IMR-90 (cell line): ENCODE measurements around the gene RORB. TPM values are rescaled to one million over a fixed set of nuclear protein-coding genes. Genes with fewer than 3 reads are reported as not detected.

Source experiments
- ATAC-seq: fragments of 200-7000 bp; cut with Tn5 transposase; 2 replicates; pipeline ENCODE4 v1.9.1; 2020; ENCODE audit warnings: low read depth, mild to moderate bottlenecking, moderate library complexity
- BruUV-seq: library from RNA; stranded (reverse); fragments of 400-500 nt; replicated peaks from 2 replicates; lab custom pipeline; 2021; lab: Mats Ljungman, UMichigan
- CTCF ChIA-PET: fragments of 300-600 bp; formaldehyde crosslinking; extraction: SDS; loops from one replicate; lab custom pipeline; 2021; ENCODE audit warnings: antibody characterized with exemption; lab: Yijun Ruan, JAX
- POLR2A ChIA-PET: fragments of 300-600 bp; sonication (Branson Sonifier 250); formaldehyde crosslinking; loops from one replicate; lab custom pipeline; 2022; ENCODE audit warnings: antibody characterized with exemption; ENCODE audit not compliant: unreplicated experiment; lab: Charles Lee
- DNase-seq: peaks from one replicate; pipeline ENCODE4 v3.0.0; 2013
- H2AFZ ChIP-seq: replicated peaks from 2 replicates; pipeline ENCODE3; 2013; ENCODE audit warnings: low read length, mild to moderate bottlenecking; ENCODE audit not compliant: poor library complexity
- H2AK5ac ChIP-seq: 2 replicates; pipeline ENCODE4 v1.6.1; 2013; ENCODE audit warnings: low read depth, low read length, inconsistent platforms
- H2AK9ac ChIP-seq: replicated peaks from 2 replicates; pipeline ENCODE3; 2013; ENCODE audit warnings: mild to moderate bottlenecking, low read depth, low read length, moderate library complexity; ENCODE audit not compliant: poor library complexity
- H2BK120ac ChIP-seq: 2 replicates; pipeline ENCODE4 v1.6.1; 2013; ENCODE audit warnings: low read depth, low read length, inconsistent platforms
- H2BK15ac ChIP-seq: 3 replicates; pipeline ENCODE4 v1.6.1; 2013; ENCODE audit warnings: low read depth, low read length, inconsistent platforms
- H2BK20ac ChIP-seq: 2 replicates; pipeline ENCODE4 v1.6.1; 2013; ENCODE audit warnings: low read depth, mild to moderate bottlenecking, inconsistent platforms, low read length, moderate library complexity
- H2BK5ac ChIP-seq: 2 replicates; pipeline ENCODE4 v1.6.1; 2013; ENCODE audit warnings: mild to moderate bottlenecking, low read depth, low read length, inconsistent platforms; ENCODE audit not compliant: poor library complexity, severe bottlenecking
- H3K14ac ChIP-seq: replicated peaks from 2 replicates; pipeline ENCODE4 v1.6.1; 2013; ENCODE audit warnings: low read depth, low read length, inconsistent platforms
- H3K18ac ChIP-seq: 2 replicates; pipeline ENCODE4 v1.6.1; 2013; ENCODE audit warnings: low read depth, low read length, control low read depth
- H3K23ac ChIP-seq: 2 replicates; pipeline ENCODE4 v1.6.1; 2013; ENCODE audit warnings: low read depth, low read length, inconsistent platforms
- H3K27ac ChIP-seq: 2 replicates; pipeline ENCODE4 v1.5.1; 2013; ENCODE audit warnings: mild to moderate bottlenecking, control low read depth, low read length; ENCODE audit not compliant: insufficient read depth
- H3K27me3 ChIP-seq: 2 replicates; pipeline ENCODE4 v1.6.1; 2013; ENCODE audit warnings: low read length; ENCODE audit not compliant: control insufficient read depth, insufficient read depth
- H3K36me3 ChIP-seq: 2 replicates; pipeline ENCODE4 v1.6.1; 2013; ENCODE audit warnings: low read length, mixed read lengths; ENCODE audit not compliant: control insufficient read depth, insufficient read depth
- H3K4ac ChIP-seq: 2 replicates; pipeline ENCODE4 v1.6.1; 2013; ENCODE audit warnings: low read depth, low read length, inconsistent platforms
- H3K4me1 ChIP-seq: 2 replicates; pipeline ENCODE4 v1.6.1; 2013; ENCODE audit warnings: low read length, mixed read lengths; ENCODE audit not compliant: control insufficient read depth, insufficient read depth
- H3K4me2 ChIP-seq: 2 replicates; pipeline ENCODE4 v1.6.1; 2013; ENCODE audit warnings: low read depth, mild to moderate bottlenecking, control low read depth, low read length, moderate library complexity
- H3K4me3 ChIP-seq: 2 replicates; pipeline ENCODE4 v1.5.1; 2013; ENCODE audit warnings: low read depth, mild to moderate bottlenecking, control low read depth, low read length, moderate library complexity; ENCODE audit not compliant: insufficient read depth
- H3K56ac ChIP-seq: 2 replicates; pipeline ENCODE4 v1.6.1; 2013; ENCODE audit warnings: low read length, inconsistent platforms; ENCODE audit not compliant: insufficient read depth; ENCODE audit errors: extremely low read depth
- H3K79me1 ChIP-seq, 2 experiments: 2 replicates each; pipeline ENCODE4 v1.6.1; 2013; ENCODE audit warnings: low read length in 2 of 2, inconsistent platforms in 1 of 2, low read depth in 1 of 2
- H3K9ac ChIP-seq: 2 replicates; pipeline ENCODE4 v1.6.1; 2013; ENCODE audit warnings: low read depth, low read length, control low read depth
- H3K9me1 ChIP-seq: 2 replicates; pipeline ENCODE4 v1.6.1; 2013; ENCODE audit warnings: low read length, inconsistent platforms; ENCODE audit not compliant: insufficient read depth
- H3K9me3 ChIP-seq: 2 replicates; pipeline ENCODE4 v1.6.1; 2013; ENCODE audit warnings: low read length; ENCODE audit not compliant: control insufficient read depth, insufficient read depth
- H4K20me1 ChIP-seq: 2 replicates; pipeline ENCODE4 v1.6.1; 2013; ENCODE audit warnings: low read length, inconsistent platforms; ENCODE audit not compliant: insufficient read depth
- H4K5ac ChIP-seq: 2 replicates; pipeline ENCODE4 v1.6.1; 2013; ENCODE audit warnings: mild to moderate bottlenecking, low read depth, low read length, control low read depth
- H4K8ac ChIP-seq, 2 experiments: 2 replicates each; pipeline ENCODE4 v1.6.1; 2013; ENCODE audit warnings: low read depth in 2 of 2, low read length in 2 of 2, control low read depth in 1 of 2, inconsistent platforms in 1 of 2
- H4K91ac ChIP-seq: 2 replicates; pipeline ENCODE4 v1.6.1; 2013; ENCODE audit warnings: low read depth, low read length, inconsistent platforms; ENCODE audit not compliant: insufficient read depth
- BHLHE40 ChIP-seq: fragments of 150-350 bp; IDR thresholded peaks from 2 replicates; pipeline ENCODE4 v1.6.1; 2016; ENCODE audit warnings: mild to moderate bottlenecking, low read depth, low read length
- CEBPB ChIP-seq: IDR thresholded peaks from 2 replicates; pipeline ENCODE4 v1.6.1; 2012; ENCODE audit warnings: low read depth, low read length, improper control_type of control experiment
- CHD1 ChIP-seq: IDR thresholded peaks from 2 replicates; pipeline ENCODE4 v1.6.1; 2012; ENCODE audit warnings: low read depth, low read length, improper control_type of control experiment
- CTCF ChIP-seq: conservative IDR thresholded peaks from 2 replicates; pipeline ENCODE4 v1.5.1; 2012; ENCODE audit warnings: mild to moderate bottlenecking, low read depth, low read length, improper control_type of control experiment
- ELK1 ChIP-seq: fragments of 150-350 bp; IDR thresholded peaks from 2 replicates; pipeline ENCODE4 v1.6.1; 2016; ENCODE audit warnings: low read depth, mild to moderate bottlenecking, low read length, moderate library complexity, borderline replicate concordance
- FOS ChIP-seq: fragments of 150-350 bp; IDR thresholded peaks from 2 replicates; pipeline ENCODE4 v1.6.1; 2016; ENCODE audit warnings: low read depth, low read length
- MAFK ChIP-seq: IDR thresholded peaks from 2 replicates; pipeline ENCODE4 v1.6.1; 2012; ENCODE audit warnings: low read depth, low read length, improper control_type of control experiment
- MAZ ChIP-seq: IDR thresholded peaks from 2 replicates; pipeline ENCODE4 v1.6.1; 2012; ENCODE audit warnings: low read depth, mild to moderate bottlenecking, low read length, improper control_type of control experiment, moderate library complexity, borderline replicate concordance
- MXI1 ChIP-seq: IDR thresholded peaks from 2 replicates; pipeline ENCODE4 v1.6.1; 2012; ENCODE audit warnings: low read depth, mild to moderate bottlenecking, low read length, moderate library complexity, borderline replicate concordance
- NFE2L2 ChIP-seq: fragments of 150-350 bp; IDR thresholded peaks from 2 replicates; pipeline ENCODE4 v1.6.1; 2016; ENCODE audit warnings: low read depth, mild to moderate bottlenecking, low read length
- POLR2A ChIP-seq: IDR thresholded peaks from 2 replicates; pipeline ENCODE4 v1.6.1; 2012; ENCODE audit warnings: mild to moderate bottlenecking, low read depth, low read length
- RAD21 ChIP-seq: IDR thresholded peaks from 2 replicates; pipeline ENCODE4 v1.6.1; 2012; ENCODE audit warnings: low read length, improper control_type of control experiment
- RCOR1 ChIP-seq: IDR thresholded peaks from 2 replicates; pipeline ENCODE4 v1.6.1; 2012; ENCODE audit warnings: mild to moderate bottlenecking, low read length, improper control_type of control experiment; ENCODE audit not compliant: insufficient replicate concordance
- RFX5 ChIP-seq: IDR thresholded peaks from 2 replicates; pipeline ENCODE4 v1.8.0; 2012; ENCODE audit warnings: low read depth, mild to moderate bottlenecking, low read length, moderate library complexity
- SMC3 ChIP-seq: fragments of 150-350 bp; IDR thresholded peaks from 2 replicates; pipeline ENCODE4 v1.6.1; 2016; ENCODE audit warnings: low read depth, mild to moderate bottlenecking, antibody characterized with exemption, low read length, moderate library complexity
- USF2 ChIP-seq: fragments of 150-350 bp; IDR thresholded peaks from 2 replicates; pipeline ENCODE4 v1.6.1; 2017; ENCODE audit warnings: mild to moderate bottlenecking, antibody characterized with exemption, low read length, low read depth
- WGBS, 2 experiments: methylation state at CpG; one replicate each; pipeline versions ENCODE4 v1.1.5 to v1.1.7; 2013; ENCODE audit warnings: missing lambda C conversion rate in 2 of 2; ENCODE audit not compliant: insufficient read length in 1 of 2; ENCODE audit errors: extremely low coverage in 2 of 2; 5-methylcytosine and 5-hydroxymethylcytosine counted together
- dilution Hi-C: fragments of 300-500 bp; cut with HindIII; formaldehyde crosslinking; loops from one replicate; pipeline ENCODE4 v1.14.3; 2018; ENCODE audit warnings: low sequenced_read_pairs; ENCODE audit not compliant: unreplicated experiment
- in situ Hi-C: fragments of 300-500 bp; cut with MboI; formaldehyde crosslinking; loops from 3 replicates; pipeline ENCODE4 v1.14.3; 2019; ENCODE audit warnings: low sequenced_read_pairs, inconsistent platforms, mixed read lengths
- intact Hi-C: fragments of 100-400 bp; cut with micrococcal nuclease; formaldehyde crosslinking; loops from 2 replicates; pipeline ENCODE4 v1.10.0; 2022
- polyA plus RNA-seq, 3 experiments: library from polyadenylated mRNA; depleted of rRNA; stranded (reverse); fragments of >200 nt; gene quantifications; 2 replicates each; pipeline ENCODE4 v1.2.3, GENCODE V29; 2012; ENCODE audit warnings: low replicate concordance in 1 of 3
- total RNA-seq: library from RNA; depleted of rRNA; stranded (reverse); fragments of >200 nt; gene quantifications from 2 replicates; pipeline ENCODE4 v1.2.3, GENCODE V29; 2012

The RORB gene
- total and polyA plus RNA-seq, 2 of the 4 experiments (the other 2 are of a cell fraction), result not detected

- TF ChIP-seq CHD1 (no peak), USF2 (no peak), FOS (no peak), RCOR1 (no peak), CEBPB (no peak), POLR2A (no peak), CTCF (no peak), MXI1 (no peak), SMC3 (no peak), BHLHE40 (no peak), ELK1 (no peak), MAZ (no peak), MAFK (no peak), NFE2L2 (no peak), RAD21 (no peak), RFX5 (no peak)
- Histone ChIP-seq H4K8ac (no peak overlapping the region), H3K79me1 (no peaks in the 10 kb centered on the region), H3K4ac (no peak overlapping the region), H3K9me1 (no peaks in the 10 kb centered on the region), H3K4me1 (no peaks in the 10 kb centered on the region), H2BK120ac (no peak overlapping the region), H3K56ac (no peak overlapping the region), H3K9ac (no peak overlapping the region), H2AFZ (no peak overlapping the region), H3K27ac (no peak overlapping the region), H3K9me3 (no peaks in the 10 kb centered on the region), H4K91ac (no peak overlapping the region), H2BK20ac (no peak overlapping the region), H4K5ac (no peak overlapping the region), H3K4me3 (no peak overlapping the region), H3K36me3 (no peaks in the 10 kb centered on the region), H3K14ac (no peak overlapping the region), H3K23ac (no peak overlapping the region), H2AK9ac (no peak overlapping the region), H4K20me1 (no peaks in the 10 kb centered on the region), H2BK15ac (no peak overlapping the region), H3K18ac (no peak overlapping the region), H3K4me2 (no peak overlapping the region), H3K27me3 (peaks cover 6% of the 10 kb centered on the region), H2AK5ac (no peak overlapping the region), H2BK5ac (no peak overlapping the region)
- in situ Hi-C loops, result no loop called here
- DNase-seq, result no peak
- no peak for ATAC-seq
- BruUV-seq, result no TSS peak
- WGBS, 2 experiments, result no CpG with 5 or more reads among the region's 3 CpGs
- ChIA-PET POLR2A (no interaction called here), CTCF (no interaction called here)
- dilution Hi-C loops, result no loop called here
- intact Hi-C loops, result no loop called here
Observed at GRCh38 chr9:74726581-74726980, 229.4 kb downstream of the RORB start.
